Panc1 (cell line): ENCODE results near the gene PDE9A. TPM values are rescaled to one million over a fixed set of nuclear protein-coding genes. Genes with fewer than 3 reads are reported as not detected.

ENCODE experiments used
- ATAC-seq: fragments of 200-7000 bp; cut with Tn5 transposase; 2 replicates; pipeline ENCODE4 v1.9.1; 2020; ENCODE audit warnings: mild to moderate bottlenecking, moderate library complexity
- BruUV-seq: library from RNA; stranded (reverse); fragments of 400-500 nt; replicated peaks from 2 replicates; lab custom pipeline; 2021; lab: Mats Ljungman, UMichigan
- CTCF ChIA-PET: fragments of 300-600 bp; sonication (Branson Sonifier 250); formaldehyde crosslinking; loops from one replicate; lab custom pipeline; 2022; ENCODE audit warnings: antibody characterized with exemption; lab: Charles Lee
- POLR2A ChIA-PET: fragments of 300-600 bp; sonication (Branson Sonifier 250); formaldehyde crosslinking; loops from one replicate; lab custom pipeline; 2022; ENCODE audit warnings: antibody characterized with exemption; lab: Charles Lee
- DNase-seq: peaks from one replicate; pipeline ENCODE4 v3.0.0-alpha.2; 2010; ENCODE audit warnings: low read depth, low spot score
- H3K27ac ChIP-seq: 2 replicates; pipeline ENCODE4 v1.5.1; 2011; ENCODE audit warnings: mild to moderate bottlenecking, low read length, inconsistent platforms
- H3K27me3 ChIP-seq: fragments of 200-500 bp; sonication (Bioruptor generic); 2 replicates; pipeline ENCODE4 v1.6.0; 2014; ENCODE audit warnings: low read length, inconsistent platforms; ENCODE audit not compliant: control insufficient read depth, insufficient read depth
- H3K36me3 ChIP-seq: fragments of 200-500 bp; sonication (Bioruptor generic); 2 replicates; pipeline ENCODE4 v1.5.1; 2014; ENCODE audit warnings: inconsistent platforms, mild to moderate bottlenecking, low read length, moderate library complexity; ENCODE audit not compliant: control insufficient read depth, insufficient read depth
- H3K4me1 ChIP-seq: 2 replicates; pipeline ENCODE4 v1.5.1; 2011; ENCODE audit warnings: inconsistent platforms, mild to moderate bottlenecking, low read length, moderate library complexity; ENCODE audit not compliant: control insufficient read depth, insufficient read depth
- H3K4me3 ChIP-seq, 2 experiments: 2 replicates each; pipeline ENCODE4 v1.5.1; 2011 to 2012; ENCODE audit warnings: low read depth in 2 of 2, low read length in 2 of 2, mild to moderate bottlenecking in 2 of 2, inconsistent platforms in 1 of 2, moderate library complexity in 1 of 2
- H3K9me3 ChIP-seq: fragments of 200-500 bp; sonication (Bioruptor generic); 2 replicates; pipeline ENCODE4 v1.5.1; 2014; ENCODE audit warnings: low read depth, mild to moderate bottlenecking, inconsistent platforms, low read length, moderate library complexity; ENCODE audit not compliant: control insufficient read depth, insufficient read depth
- POLR2AphosphoS5 ChIP-seq: IDR thresholded peaks from 2 replicates; pipeline ENCODE4 v1.6.1; 2012; ENCODE audit warnings: mild to moderate bottlenecking, low read depth, low read length, moderate library complexity
- REST ChIP-seq, 2 experiments: IDR thresholded peaks; 2 replicates each; pipeline ENCODE4 v1.6.1; 2011 to 2012; ENCODE audit warnings: low read depth in 2 of 2, control low read depth in 1 of 2, low read length in 1 of 2, mild to moderate bottlenecking in 1 of 2, moderate library complexity in 1 of 2; ENCODE audit not compliant: insufficient read depth in 1 of 2
- SIN3A ChIP-seq: IDR thresholded peaks from 2 replicates; pipeline ENCODE4 v1.6.1; 2012; ENCODE audit warnings: low read depth, mild to moderate bottlenecking, low read length, moderate library complexity, borderline replicate concordance; ENCODE audit not compliant: insufficient read depth
- TCF7L2 ChIP-seq: IDR thresholded peaks from 2 replicates; pipeline ENCODE4 v1.6.1; 2011; ENCODE audit warnings: mild to moderate bottlenecking, low read depth, low read length, inconsistent platforms
- in situ Hi-C: cut with HindIII; loops from 2 replicates; pipeline ENCODE4 v1.10.0; 2016; ENCODE audit warnings: low sequenced_read_pairs, low pct_unique_long_range_greater_than_20kb
- intact Hi-C: fragments of 100-400 bp; cut with micrococcal nuclease; formaldehyde crosslinking; loops from one replicate; pipeline ENCODE4 v1.10.0; 2022; ENCODE audit not compliant: unreplicated experiment
- total RNA-seq: library from RNA; stranded (reverse); gene quantifications from one replicate; pipeline ENCODE4 v1.2.1, GENCODE V29; 2021; ENCODE audit not compliant: unreplicated experiment
- TF ChIP-seq, protein P1 (sequence below): fragments of 450-650 bp; IDR thresholded peaks from 2 replicates; pipeline ENCODE4 v1.5.1; 2017; ENCODE audit warnings: mild to moderate bottlenecking

PDE9A gene
- total RNA-seq, 1 experiment from 2014 or later: 0.72 TPM

DNA sequence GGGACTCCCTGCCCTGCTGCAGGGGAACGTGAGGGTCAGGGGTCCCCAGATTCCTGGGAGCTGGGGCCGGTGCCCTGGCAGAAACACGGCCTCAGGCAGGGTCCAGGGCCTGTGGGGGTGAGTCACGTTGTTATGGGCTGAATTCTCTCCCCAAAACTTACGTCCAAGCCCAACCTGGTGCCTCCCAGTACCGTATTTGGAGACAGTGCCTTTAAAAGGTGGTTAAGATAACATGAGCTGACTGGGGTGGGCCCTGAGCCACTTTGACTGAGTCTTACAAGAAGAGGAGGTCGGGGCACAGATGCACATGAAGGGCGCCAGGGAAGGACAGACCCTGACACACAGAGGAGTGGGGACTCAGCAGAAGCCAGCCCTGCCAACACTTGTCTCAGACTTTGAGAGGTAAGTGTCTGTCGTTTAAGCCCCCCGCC, 126.0 kb downstream of the PDE9A start:
- BruUV-seq: no TSS peak
- no peak overlapping the region for H3K27ac ChIP-seq
- no peak for ATAC-seq
- ChIA-PET POLR2A (interaction anchor here (0.7 kb wide), 1 partner anchor 154 kb away, joined by 6 read pairs; no protein-coding TSS in a partner anchor), CTCF (no interaction called here)
- no peak overlapping the region for H3K4me3 ChIP-seq
- no peaks in the 10 kb centered on the region for H3K36me3 ChIP-seq
- no peaks in the 10 kb centered on the region for H3K9me3 ChIP-seq
- intact Hi-C loops: no loop called here
- peaks cover 7% of the 10 kb centered on the region; the same call in 1 of the 2 replicates for H3K27me3 ChIP-seq
- in situ Hi-C loops: no loop called here
- TF ChIP-seq TCF7L2: no peak
- TF ChIP-seq, protein P1, sequence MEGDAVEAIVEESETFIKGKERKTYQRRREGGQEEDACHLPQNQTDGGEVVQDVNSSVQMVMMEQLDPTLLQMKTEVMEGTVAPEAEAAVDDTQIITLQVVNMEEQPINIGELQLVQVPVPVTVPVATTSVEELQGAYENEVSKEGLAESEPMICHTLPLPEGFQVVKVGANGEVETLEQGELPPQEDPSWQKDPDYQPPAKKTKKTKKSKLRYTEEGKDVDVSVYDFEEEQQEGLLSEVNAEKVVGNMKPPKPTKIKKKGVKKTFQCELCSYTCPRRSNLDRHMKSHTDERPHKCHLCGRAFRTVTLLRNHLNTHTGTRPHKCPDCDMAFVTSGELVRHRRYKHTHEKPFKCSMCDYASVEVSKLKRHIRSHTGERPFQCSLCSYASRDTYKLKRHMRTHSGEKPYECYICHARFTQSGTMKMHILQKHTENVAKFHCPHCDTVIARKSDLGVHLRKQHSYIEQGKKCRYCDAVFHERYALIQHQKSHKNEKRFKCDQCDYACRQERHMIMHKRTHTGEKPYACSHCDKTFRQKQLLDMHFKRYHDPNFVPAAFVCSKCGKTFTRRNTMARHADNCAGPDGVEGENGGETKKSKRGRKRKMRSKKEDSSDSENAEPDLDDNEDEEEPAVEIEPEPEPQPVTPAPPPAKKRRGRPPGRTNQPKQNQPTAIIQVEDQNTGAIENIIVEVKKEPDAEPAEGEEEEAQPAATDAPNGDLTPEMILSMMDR: no peak
- TF ChIP-seq POLR2AphosphoS5: no peak
- TF ChIP-seq REST (IDR thresholded peaks at IDR 0.05; ENCODE audit: insufficient read depth in 1 of 2, low read depth in 2 of 2, low read length in 1 of 2): no peak
- no peak for TF ChIP-seq SIN3A
- no peak for DNase-seq
- H3K4me1 ChIP-seq: no peaks in the 10 kb centered on the region

GRCh38 chr21:42780617-42781016, 127.2 kb downstream of the PDE9A start:
- in situ Hi-C loops (no loop called here), intact Hi-C loops (no loop called here)
- H3K4me3 ChIP-seq: no peak overlapping the region
- H3K36me3 ChIP-seq: no peaks in the 10 kb centered on the region
- no TSS peak for BruUV-seq
- ChIA-PET POLR2A (no interaction called here), CTCF (no interaction called here)
- no peaks in the 10 kb centered on the region for H3K9me3 ChIP-seq
- no peak overlapping the region for H3K27ac ChIP-seq
- no peak for DNase-seq
- no peak for ATAC-seq
- no peaks in the 10 kb centered on the region for H3K4me1 ChIP-seq
- no peak for TF ChIP-seq SIN3A
- TF ChIP-seq POLR2AphosphoS5: no peak
- no peak for TF ChIP-seq TCF7L2
- TF ChIP-seq REST (IDR thresholded peaks at IDR 0.05; ENCODE audit: insufficient read depth in 1 of 2, low read depth in 2 of 2, low read length in 1 of 2): no peak
- TF ChIP-seq, protein P1: no peak
- H3K27me3 ChIP-seq: peaks cover 7% of the 10 kb centered on the region; the same call in 1 of the 2 replicates
